ENCODE data around the gene SGMS1.
"Not testable (repeated sequence)": the region's sequence is repeated elsewhere in the genome, so short reads cannot be mapped to it uniquely, and the experiment has no call there.

Gene SGMS1

DNA sequence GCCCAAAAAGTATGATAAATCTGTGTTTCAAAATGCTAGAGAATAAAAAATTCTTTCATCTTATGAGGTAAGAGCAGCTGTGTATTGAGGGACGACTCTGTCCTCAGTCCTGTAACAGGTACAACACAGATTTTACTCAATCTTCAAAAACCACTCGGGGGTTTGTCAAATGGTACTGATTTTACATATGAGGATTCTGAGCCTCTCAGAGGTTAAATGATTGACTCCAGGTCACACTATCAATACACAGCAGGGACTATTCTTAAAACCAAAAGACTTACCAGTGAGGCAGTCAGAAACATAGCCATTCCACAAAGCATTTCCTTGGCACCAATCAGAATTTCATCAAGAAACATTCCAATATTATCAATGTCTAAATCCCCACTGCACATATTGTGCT lies 95.5 kb downstream of the SGMS1 start:
- no peak for DNase-seq

DNA sequence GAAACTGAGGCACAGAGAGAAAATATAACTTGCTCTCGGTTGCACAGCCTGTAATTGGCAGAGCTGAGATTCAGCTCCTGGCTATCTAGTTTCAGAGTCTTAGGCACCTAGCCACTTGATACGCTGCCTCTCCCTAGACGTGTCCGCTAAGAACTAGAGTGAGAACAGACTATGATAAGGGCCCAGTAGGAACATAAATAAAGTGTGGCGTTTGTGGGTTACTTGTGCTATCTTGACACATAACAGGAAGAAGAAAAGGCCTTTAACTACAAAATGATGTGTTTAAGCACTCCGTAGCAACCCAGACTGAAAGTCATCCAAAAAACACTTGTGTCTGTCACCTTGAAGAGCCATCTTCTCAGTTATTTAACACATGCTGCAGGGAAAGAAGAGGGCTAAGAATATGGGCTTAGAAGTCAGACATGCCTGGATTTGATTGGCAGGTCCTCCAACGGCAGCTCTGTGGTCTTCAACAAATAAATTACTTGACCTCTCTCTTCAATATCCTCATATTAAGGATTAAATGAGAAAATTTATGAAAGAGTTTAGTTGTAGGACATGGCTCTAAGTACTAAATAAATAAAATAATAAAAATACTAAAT lies 96.2 kb downstream of the SGMS1 start:
- DNase-seq: no peak

DNA sequence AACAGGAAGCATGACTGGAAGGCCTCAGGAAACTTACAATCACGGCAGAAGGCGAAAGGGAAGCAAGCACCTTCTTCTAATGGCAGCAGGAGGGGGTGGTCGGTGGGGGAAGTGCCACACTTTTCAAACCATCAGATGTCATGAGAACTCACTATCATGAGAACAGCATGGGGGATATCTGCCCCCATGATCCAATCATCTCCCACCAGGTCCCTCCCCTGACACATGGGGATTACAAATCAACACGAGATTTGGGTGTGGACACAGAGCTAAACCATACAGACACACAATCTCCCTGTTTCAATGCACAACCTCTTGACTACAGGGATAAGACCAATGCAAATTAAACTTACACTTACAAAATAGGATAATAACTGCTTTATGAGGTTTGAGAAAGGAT lies 97.6 kb downstream of the SGMS1 start:
- DNase-seq: no peak

DNA sequence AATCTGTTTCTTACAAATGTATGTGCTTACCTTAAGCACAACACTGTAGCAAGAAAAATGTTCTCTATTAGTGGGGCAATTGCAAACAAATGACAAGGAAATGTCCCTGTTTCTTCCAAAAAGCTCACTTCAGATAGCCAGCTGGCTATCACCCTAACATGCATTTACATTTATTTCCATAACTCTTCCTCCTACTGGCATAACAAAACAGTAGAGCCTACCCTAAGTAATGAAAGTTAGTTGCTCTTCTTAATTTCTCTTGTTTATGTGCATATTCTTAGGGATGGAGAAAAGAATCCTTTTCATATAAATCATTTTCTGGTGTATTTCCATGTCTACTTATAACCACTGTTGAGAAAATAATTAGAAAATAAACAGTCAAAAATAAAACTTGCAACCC lies 100.4 kb downstream of the SGMS1 start:
- no peak for DNase-seq

DNA sequence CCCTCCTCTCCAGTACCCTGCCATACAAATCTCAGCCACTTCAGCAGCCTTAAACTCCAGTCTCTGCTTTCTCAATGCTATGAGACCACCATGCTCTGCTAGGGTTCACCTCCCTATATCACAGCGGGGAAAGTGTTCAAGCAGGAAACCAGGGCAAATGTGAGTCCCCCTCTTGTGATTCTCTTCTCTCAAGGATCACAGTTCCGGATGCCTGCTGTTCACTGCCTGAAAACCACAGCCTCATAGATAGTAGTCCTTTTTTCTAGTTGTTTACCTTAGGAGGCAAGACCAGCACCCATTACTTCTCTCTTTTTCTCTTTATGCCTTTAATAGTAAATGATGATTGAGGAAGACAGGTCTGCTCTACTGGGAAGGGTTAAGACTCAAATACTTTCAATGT lies 100.8 kb downstream of the SGMS1 start:
- DNase-seq: no peak

DNA sequence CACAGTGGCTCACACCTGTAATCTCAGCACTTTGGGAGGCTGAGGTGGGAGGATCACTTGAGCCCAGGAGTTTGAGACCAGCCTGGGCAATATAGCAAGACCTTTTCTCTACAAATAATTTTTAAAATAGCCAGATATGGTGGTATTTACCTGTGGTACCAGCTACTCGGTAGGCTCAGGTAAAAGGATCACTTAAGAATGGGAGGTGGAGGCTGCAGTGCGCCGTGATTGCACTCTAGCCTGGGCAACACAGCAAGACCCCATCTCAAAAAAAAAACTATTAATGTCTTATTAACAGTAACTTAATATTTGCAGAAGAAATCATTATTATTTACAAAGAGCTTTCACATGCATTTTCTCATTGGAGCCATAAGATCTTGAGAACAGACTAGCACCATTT lies 103.6 kb downstream of the SGMS1 start:
- no peak for DNase-seq

DNA sequence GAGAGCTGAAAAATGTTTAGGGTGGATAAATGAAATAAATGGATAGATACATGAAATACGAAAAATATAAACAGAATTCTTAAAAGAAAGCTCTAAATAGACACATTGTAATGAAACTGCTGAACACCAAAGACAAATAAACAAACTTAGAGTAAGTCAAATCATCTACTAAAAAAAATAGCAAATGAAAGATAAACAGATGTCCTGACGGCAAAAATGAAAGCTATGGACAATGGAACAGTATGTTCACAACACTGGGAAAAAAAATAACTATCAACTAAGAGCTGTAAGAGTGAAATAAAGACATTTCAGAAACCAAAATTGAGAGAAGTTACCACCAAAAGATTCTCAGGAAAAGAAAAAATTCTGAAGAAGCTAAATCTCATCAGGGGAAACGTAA lies 106.1 kb downstream of the SGMS1 start:
- DNase-seq: no peak

DNA sequence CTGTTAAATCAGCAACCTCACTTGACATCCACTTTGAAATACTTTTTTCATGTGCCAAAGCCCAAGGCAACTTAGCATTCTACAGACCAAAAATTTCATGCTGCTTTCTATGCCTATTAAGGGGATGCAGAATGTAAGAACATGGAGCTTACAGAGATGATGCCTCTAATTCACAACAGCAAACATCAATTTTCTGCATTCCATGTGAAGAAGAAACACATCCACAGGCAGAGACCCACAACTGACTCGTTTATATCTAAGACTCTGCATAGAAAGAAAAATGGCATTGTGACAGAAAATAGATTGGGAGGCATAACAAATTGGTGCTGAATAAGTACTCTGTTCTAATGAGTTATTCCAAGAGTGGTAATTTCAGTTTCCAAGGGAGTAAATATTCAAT lies 107.6 kb downstream of the SGMS1 start:
- no peak for DNase-seq

DNA sequence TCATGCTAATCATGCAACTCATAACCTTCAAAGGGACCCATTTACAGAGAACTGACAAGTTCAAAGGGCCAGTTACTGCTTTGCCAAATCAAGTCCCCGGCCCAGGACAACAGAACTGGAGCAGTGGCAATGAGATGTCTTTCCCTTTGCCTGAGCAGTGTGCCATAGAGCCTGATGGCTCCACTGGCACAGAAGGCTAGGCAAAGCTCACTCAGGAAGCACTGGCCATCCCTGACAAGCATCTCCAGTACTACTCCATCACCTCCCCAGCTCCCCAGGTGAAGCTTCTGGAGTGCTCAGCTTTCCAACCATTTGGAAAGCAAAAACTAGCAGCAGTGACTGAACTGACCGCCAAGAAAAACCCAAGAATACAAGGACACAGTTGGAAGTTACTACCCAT lies 108.3 kb downstream of the SGMS1 start:
- DNase-seq: no peak

DNA sequence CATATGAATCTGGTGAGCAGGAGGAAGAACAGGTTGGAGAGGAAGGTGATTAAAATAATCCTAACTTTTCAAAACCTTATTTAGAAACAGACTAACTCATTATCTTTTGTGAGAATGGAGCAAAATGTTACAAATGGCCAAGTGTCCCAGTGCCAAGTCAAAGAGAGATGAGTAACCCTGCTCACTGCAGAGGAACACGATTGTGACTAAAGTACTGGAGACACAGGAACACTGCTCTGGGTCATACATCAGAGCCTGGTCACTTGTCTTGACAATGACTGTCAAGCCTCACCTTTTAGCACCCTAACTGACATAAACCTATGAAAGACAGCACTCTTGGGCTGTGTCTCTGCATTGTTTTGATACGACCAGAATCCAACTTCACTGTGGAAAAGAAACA lies 108.8 kb downstream of the SGMS1 start:
- no peak for DNase-seq

DNA sequence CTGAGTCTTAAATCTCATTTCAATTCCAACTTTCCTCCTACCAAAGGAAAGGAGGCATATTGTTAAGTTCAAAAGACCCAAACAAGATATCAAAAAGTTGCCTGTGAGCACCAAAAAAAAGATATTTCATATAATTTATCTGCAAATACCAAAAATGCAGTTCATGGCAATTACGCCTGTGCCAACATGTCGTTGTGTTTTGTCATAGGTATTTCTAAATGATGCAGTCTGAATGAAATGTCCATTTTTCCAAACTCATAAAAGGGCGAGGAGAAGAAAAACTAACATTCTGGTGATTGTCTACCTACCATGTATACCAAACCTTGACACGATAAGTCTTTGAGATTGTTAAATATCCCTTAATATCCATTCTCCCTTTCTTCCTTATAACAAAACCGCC lies 109.8 kb downstream of the SGMS1 start:
- no peak for DNase-seq

DNA sequence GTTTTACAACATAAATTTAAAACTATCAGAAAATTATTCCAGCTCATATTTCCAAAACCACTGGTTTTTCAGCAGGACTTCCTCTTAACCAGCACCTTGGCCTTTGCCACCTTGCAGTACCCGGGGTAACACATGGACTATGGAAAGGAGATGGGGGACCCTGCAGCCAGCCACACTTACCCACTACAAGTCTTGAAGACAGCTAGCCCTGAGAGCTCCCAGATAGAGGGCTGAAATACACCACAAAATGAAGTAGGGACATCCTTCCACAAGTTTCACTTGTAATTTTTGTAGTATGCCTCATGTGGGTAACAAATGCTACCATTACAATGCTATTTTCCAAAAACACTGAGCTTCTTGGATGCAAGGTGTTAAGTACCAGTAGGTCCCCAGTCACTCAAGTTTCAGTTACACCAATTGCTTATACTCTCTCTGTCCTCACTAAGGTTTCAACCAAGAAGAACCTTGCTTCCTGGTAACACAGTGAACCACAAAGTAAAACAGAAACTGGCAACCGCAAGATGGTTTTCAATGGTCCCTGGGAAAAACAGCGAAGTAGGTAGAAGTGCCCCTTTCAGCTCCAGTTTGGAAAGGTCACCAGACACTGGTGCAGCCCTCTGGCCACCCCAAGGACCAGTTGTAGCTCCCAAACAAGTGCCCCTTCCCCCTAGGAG lies 110.9 kb downstream of the SGMS1 start:
- DNase-seq: peak; percentile 8

DNA sequence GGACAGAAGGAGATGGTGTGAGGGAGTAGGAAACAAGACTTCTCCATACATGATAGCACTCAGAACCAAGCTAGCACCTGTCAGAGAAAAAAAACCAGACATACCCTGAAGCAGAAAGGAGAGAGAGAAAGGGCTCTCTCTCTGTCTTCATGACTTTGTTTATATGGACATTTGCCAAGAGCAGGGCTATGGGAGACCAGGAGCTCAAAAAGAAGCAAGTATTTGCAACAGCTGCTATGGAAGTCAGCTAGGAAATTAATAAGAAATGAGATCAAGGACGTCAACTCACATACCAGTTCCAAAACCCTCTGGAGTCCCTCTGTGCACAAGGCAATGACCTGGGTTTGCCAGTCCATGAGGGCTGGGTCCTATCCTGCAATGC lies 111.6 kb downstream of the SGMS1 start:
- no peak for DNase-seq

DNA sequence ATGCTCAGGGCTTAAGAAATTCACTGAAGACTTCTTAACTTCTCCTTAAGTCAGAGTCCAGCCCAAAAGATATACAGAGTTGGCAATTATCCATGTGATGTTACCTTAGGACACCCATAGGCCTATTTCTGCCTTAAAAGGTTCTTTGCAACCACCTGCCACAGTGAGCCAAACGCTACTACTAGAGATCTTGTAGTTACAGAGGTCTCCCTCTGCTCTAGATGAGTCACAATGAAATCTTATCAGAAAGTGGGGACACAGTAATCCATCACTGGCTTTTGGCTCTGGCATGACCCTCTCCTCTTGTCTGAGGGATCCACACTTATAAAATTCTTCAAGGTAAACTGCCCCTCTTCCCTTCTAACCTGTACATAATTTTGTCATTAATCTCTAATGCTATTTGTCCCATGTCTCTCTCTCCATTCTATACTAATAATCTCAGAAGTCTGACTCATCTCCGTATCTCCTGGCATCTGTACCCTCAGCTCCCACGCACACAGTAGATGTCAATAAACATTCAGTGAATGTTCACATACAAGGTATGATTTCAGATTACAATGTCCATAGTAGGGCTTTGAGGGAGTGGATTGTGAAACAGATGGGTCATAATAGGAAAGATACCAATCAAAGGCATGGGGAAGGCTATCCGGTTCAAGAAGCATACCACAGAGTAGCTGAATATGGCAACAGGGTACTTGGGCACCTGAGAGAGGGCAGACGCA lies 112.1 kb downstream of the SGMS1 start:
- DNase-seq: peak; percentile 20

DNA sequence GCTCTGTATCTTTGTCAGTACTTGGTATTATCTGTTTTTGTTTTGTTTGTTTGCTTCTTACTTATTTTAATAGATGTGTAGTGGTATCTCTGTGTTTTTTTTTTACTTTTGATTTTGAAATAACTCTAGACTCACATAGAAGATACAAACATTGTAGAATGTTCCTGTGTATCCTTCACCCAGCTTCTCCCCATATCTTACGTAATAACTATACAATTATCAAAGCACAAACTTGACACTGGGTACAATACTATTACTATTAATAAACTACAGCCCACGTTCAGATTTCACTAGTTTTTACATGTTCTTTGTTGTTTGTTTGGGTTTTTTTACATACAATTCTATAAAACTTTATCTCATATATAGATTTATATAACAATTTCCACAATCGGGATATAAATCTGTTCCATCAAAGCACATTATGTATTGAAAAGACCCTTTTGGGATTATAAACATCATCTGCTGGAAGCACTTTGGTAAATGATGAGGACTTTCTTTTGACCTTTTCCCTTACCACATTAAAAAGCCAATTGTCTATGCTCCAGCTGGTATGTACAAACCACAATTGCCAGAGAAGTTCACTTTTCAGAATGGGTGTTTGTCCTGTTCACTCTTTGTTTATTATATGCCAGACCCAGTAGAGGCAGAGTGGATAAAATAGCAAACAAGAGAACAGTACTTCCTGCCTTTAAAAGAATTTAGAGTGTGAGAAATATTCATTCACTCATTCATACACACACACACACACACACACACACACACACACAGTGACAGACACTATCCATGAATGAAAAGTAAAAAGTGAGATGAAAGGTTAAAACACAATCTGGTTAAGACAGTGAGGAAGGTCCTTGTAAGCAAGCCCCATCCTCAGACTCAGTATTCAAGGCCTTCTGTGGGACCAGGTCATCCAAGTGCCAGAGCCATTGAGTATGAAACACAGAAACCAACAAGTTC lies 113.0 kb downstream of the SGMS1 start:
- DNase-seq: no peak

DNA sequence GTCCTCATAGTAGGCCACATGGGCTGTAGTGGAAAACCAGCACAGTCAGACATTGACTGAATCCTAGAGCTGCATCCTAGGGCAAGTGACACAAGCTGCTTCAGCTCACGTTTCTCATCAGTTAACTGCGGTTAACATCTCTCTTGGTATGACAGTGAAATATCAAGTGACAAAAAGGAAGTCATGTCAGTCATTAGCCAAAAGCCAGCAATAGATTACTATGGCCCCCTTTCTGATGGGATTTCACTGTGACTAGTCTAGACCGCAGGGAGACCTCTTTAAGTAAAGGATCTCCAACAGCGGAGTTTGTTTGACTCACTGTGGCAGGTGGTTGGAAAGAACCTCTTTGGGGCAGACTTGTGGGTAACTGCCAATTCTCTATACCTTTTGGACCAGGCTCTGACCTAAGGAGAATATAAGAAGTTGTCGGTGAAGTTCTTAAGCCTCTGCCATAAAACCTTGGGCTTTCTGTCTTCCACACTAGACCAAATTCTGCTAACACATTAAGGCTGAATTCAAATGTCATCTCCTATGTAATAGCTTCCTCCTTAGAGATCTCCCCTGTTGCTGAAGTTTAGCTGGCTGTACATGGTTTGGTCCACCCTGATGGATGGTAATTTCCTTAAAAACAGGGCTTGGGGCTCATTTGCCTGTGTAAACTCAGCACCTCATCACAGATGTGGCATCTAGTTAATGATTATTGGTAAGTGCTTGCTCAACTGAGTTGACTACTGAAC lies 115.3 kb downstream of the SGMS1 start:
- DNase-seq: peak; percentile 9

DNA sequence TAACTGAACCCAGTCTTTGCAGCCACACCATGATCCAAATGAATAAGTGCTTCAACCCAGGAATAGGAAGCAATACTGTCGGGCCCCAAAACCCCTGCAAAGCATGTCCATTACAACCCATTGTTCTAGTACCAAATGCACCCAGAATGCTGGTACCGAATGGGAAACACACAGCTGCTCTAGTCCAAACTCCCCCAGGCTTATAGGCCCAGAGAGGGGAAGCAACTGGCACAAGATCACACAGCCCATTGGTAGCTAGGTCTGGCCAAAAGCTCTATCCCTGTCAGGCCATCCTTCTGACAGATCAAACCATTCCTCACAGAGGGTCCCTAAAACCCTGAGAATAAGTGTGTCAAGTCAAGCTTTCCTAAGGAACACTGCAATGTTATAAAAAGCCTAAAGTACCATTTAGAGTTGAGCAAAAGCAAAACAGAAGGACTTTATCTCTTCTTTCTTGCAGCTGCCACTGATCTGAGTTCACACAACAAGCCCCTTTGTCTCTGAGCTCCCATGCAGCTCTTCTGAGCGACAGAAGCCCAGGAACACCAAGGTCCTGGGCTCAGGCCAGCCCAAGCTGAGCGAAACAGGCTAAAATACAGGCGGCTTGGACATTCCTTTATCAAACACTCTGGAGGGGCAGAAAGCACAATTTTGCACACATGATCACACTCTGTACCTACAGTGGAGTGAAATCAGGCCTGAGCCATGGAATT lies 116.7 kb downstream of the SGMS1 start:
- no peak for DNase-seq

DNA sequence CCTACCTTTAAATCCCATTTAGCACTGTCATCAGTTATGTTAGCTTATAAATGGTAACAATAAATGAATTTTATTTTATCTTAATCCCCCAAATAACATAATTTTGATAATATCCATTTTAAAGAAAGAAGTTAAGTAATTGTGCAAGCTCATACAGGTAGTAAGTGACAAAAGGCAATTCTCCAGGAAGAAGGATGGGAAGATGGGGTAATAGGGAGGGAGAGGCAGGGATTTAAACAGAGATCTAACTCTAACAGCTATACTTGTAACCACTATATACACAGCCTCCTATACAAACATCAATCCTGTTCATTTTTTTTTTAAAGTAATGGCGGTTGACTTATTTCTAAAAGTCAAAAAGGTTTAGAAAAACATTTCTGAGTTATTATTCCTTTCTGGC lies 119.4 kb downstream of the SGMS1 start:
- DNase-seq: no peak

DNA sequence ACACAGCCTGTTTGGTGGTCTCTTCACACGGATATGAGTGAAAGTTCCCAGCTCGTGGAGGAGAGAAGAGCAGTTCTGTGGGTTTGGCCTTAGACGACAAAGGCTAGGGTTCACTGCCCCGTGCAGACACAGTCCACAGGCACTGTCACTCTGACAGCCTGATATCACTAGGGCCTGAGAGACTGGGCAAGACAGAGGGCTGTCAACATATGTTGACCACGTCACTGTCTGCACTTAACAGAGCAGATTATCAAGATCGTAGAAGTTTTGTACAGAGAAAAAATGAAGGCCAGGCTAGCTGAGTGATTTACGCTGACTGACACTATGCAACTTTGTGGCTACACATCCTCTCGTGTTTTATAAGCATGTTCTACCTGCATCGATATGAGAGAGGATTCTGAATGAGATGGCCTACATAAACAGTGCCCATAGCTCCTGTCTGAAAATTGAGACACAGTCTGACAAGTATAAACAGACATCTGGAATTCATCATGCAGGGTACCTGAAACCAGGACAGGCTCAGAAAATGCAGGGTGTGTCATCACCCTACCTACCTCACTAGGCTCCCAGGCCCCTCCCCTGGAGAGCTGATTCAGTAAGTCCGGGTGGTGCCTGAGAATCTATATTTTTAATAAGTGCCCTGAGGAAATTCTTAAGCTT lies 120.0 kb downstream of the SGMS1 start:
- no peak for DNase-seq

DNA sequence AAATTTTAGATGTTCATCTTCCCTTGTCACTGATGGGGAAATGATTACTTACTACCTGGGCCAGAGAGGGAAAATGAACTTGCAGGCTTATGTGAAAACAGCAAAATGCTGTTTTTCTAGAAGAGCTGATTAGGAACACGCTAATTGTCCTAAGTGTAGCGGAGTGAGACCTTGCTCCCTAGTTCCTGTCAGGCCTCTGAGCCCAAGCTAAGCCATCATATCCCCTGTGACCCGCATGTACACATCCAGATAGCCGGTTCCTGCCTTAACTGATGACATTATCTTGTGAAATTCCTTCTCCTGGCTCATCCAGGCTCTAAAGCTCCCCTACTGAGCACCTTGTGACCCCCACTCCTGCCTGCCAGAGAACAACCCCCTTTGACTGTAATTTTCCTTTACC lies 120.6 kb downstream of the SGMS1 start:
- not testable (repeated sequence) for DNase-seq

DNA sequence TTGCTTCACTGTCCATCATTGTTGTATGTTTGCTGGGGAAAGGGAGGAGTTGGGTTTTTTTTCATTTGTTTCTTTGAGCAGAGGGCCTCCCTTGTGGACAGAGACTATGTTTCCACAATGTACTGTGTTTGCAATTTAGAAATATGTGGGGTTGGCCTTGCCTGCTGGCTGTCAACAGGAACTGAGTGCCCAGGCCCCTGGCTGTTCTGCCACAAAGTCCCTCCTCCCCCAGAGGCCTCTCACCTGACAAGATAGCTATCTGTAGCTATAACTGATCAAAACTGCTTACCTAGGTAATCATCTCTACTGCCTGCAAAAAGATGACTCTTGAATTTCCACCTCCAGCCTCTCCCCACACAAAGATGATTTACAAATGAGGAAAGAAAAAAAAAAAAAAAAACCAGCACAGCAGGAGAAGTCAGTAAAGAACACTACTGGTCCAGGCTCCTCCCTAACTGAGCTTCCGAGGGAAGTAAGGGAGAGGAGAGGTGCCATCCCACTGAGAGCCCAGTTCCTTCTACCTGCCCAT lies 121.8 kb downstream of the SGMS1 start:
- peak; percentile 11 for DNase-seq
